Sciatic nerve (tissue), 2 donors: ENCODE results near the gene USH1C. TPM values are rescaled to one million over a fixed set of nuclear protein-coding genes. Genes with fewer than 3 reads are reported as not detected.
A peak's percentile ranks its signal among the peaks of the same experiment; 100 is the strongest.

ENCODE experiments used
- ATAC-seq: fragments of 200-7000 bp; cut with Tn5 transposase; one replicate; pipeline ENCODE4 v1.9.1; 2020; ENCODE audit warnings: mild to moderate bottlenecking, moderate library complexity
- DNase-seq: peaks from one replicate; pipeline ENCODE4 v3.0.0-alpha.2; 2020; ENCODE audit warnings: low spot score
- intact Hi-C: fragments of 100-400 bp; cut with DNase I; formaldehyde crosslinking; loops from one replicate; pipeline ENCODE4 v1.14.2; 2022
- total RNA-seq: library from RNA; stranded (reverse); fragmentation: NEBNext Ultra II Directional; extraction: Animal tissue kit (Norgen Biotek cat#: 25700); gene quantifications from one replicate; pipeline ENCODE4 v1.2.1, GENCODE V29; 2021
- donor health status: DM: no; HTN: no; CAD: no.
- donor health status: DM: no; HTN: no; CAD: no.

Gene USH1C
- total RNA-seq, 1 donor from 2014 or later, result not detected

- ATAC-seq (no peak), DNase-seq (no peak)
- intact Hi-C loops, result no loop called here
Measured at GRCh38 chr11:17512101-17512500, 32.1 kb downstream of the USH1C start.

GRCh38 chr11:17511571-17511970 lies 32.6 kb downstream of the USH1C start:
- no peak for ATAC-seq
- intact Hi-C loops, result no loop called here
- no peak for DNase-seq

- no peak for ATAC-seq
- DNase-seq, result no peak
- intact Hi-C loops, result no loop called here
Measured at GRCh38 chr11:17510507-17511206, 33.6 kb downstream of the USH1C start.

- DNase-seq (no peak), ATAC-seq (no peak)
- intact Hi-C loops, result no loop called here
Measured at GRCh38 chr11:17508791-17509190, 35.4 kb downstream of the USH1C start.

GRCh38 chr11:17508306-17508705 lies 35.9 kb downstream of the USH1C start:
- ATAC-seq (peak; percentile 85), DNase-seq (no peak)
- intact Hi-C loops, result no loop called here

GRCh38 chr11:17507773-17508172 lies 36.4 kb downstream of the USH1C start:
- ATAC-seq, result no peak
- intact Hi-C loops, result no loop called here

GRCh38 chr11:17506942-17507341 lies 37.3 kb downstream of the USH1C start:
- no peak for ATAC-seq
- no peak for DNase-seq
- intact Hi-C loops, result no loop called here

More at GRCh38 chr11:17507773-17508172, 36.4 kb downstream of the USH1C start:
- DNase-seq, result no peak

- no peak for ATAC-seq
- intact Hi-C loops, result no loop called here
Measured at GRCh38 chr11:17506314-17506713, 37.9 kb downstream of the USH1C start.

GRCh38 chr11:17505146-17505545 lies 39.1 kb downstream of the USH1C start:
- intact Hi-C loops, result no loop called here
- ATAC-seq (no peak), DNase-seq (no peak)

More at GRCh38 chr11:17506314-17506713, 37.9 kb downstream of the USH1C start:
- no peak for DNase-seq

GRCh38 chr11:17504330-17505107 lies 39.7 kb downstream of the USH1C start:
- ATAC-seq (peak; percentile 68), DNase-seq (peak; percentile 86)

GRCh38 chr11:17502630-17503029 lies 41.6 kb downstream of the USH1C start:
- intact Hi-C loops, result loop anchor here (5.0 kb wide), 1 partner anchor 110 kb away; no protein-coding TSS in a partner anchor
- no peak for DNase-seq
- ATAC-seq, result no peak

More at GRCh38 chr11:17504330-17505107, 39.7 kb downstream of the USH1C start:
- intact Hi-C loops, result loop anchor here (5.0 kb wide), 1 partner anchor 112 kb away; no protein-coding TSS in a partner anchor

- ATAC-seq, result no peak
- no peak for DNase-seq
- intact Hi-C loops, result loop anchor here (5.0 kb wide), 1 partner anchor 108 kb away; no protein-coding TSS in a partner anchor
Measured at GRCh38 chr11:17500673-17501072, 43.5 kb downstream of the USH1C start.

- DNase-seq (no peak), ATAC-seq (no peak)
- intact Hi-C loops, result no loop called here
Measured at GRCh38 chr11:17498475-17498874, 45.7 kb downstream of the USH1C start.

GRCh38 chr11:17498058-17498457 lies 46.2 kb downstream of the USH1C start:
- intact Hi-C loops, result no loop called here
- DNase-seq (no peak), ATAC-seq (no peak)

GRCh38 chr11:17496406-17496805 lies 47.8 kb downstream of the USH1C start:
- ATAC-seq, result no peak
- intact Hi-C loops, result no loop called here

GRCh38 chr11:17494019-17494418 lies 50.2 kb downstream of the USH1C start:
- DNase-seq (no peak), ATAC-seq (no peak)
- intact Hi-C loops, result no loop called here

More at GRCh38 chr11:17496406-17496805, 47.8 kb downstream of the USH1C start:
- no peak for DNase-seq

- intact Hi-C loops, result no loop called here
- DNase-seq (no peak), ATAC-seq (peak; percentile 58)
Measured at GRCh38 chr11:17490938-17491337, 53.3 kb downstream of the USH1C start.

GRCh38 chr11:17490232-17490631 lies 54.0 kb downstream of the USH1C start:
- ATAC-seq (no peak), DNase-seq (no peak)
- intact Hi-C loops, result no loop called here

GRCh38 chr11:17489751-17490150 lies 54.5 kb downstream of the USH1C start:
- intact Hi-C loops, result no loop called here
- ATAC-seq (peak; percentile 48), DNase-seq (no peak)

GRCh38 chr11:17488563-17488962 lies 55.7 kb downstream of the USH1C start:
- ATAC-seq (no peak), DNase-seq (no peak)
- intact Hi-C loops, result no loop called here
